ENCODE results near the gene IL1RL2.

The IL1RL2 gene

DNA sequence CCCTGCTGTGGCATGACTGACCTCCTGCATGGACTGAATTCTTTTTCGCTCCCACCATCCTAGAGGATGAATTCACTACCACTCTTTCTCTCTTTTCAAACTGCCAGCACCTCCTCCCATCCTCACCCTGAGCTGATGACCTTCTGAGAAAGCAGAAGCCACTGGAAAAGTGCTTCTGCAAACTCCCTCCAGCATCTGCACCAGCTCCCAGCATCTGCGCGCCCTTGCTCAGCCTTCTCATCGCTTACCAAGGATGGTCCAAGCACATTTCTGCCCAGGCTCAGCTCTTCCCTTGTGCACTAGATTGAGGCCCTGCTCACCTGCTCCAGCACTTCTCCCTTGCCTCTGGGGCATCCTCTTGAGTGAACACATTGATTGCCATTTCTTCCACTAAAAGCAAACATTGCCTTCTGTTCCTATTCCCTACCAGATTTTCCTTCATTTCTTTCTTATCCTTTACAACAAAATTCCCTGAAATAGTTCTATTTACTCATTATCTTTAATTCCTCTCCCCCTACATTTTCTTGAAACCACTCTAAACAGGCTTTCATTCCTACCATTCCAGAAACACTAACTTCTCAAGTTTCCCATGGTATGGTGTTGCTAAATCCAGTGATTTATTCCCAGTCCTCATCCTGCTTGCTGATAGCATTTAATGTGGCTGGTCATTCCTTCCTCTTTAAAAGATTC, 81.8 kb downstream of the IL1RL2 start:
- H3K27ac ChIP-seq = no peak overlapping the region
- no peak overlapping the region for H3K9ac ChIP-seq (ENCODE audit: insufficient read length)
- H3K9me3 ChIP-seq (ENCODE audit: low read depth, low read length) = no peaks in the 10 kb centered on the region
- DNase-seq (ENCODE audit: low read depth, low spot score) = no peak
- H3K36me3 ChIP-seq (ENCODE audit: insufficient read depth, low read length) = no peaks in the 10 kb centered on the region
- TF ChIP-seq FOXP2 (optimal IDR thresholded peaks at IDR 0.05; ENCODE audit: control extremely low read depth, extremely low read length, insufficient read depth) = no peak
- TF ChIP-seq POLR2AphosphoS5 (IDR thresholded peaks at IDR 0.05; ENCODE audit: borderline replicate concordance, low read depth, low read length) = no peak
- no peak for TF ChIP-seq EZH2 (IDR thresholded peaks at IDR 0.05)
- no peak overlapping the region for H3K4me3 ChIP-seq

DNA sequence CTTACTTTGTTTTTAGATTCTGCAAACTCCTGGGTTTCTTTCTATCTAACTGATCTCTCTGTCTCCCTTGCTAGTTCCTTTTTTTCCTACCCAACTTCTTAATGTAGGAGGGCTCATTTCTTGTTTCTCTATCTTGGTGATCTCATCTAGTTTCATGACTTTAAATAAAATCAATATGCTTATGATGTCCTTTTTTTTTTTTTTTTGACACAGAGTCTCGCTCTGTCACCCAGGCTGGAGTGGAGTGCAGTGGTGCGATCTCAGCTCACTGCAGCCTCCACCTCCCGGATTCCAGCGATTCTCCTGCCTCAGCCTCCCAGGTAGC, 82.3 kb downstream of the IL1RL2 start:
- H3K4me3 ChIP-seq = no peak overlapping the region
- no peak for TF ChIP-seq FOXP2 (optimal IDR thresholded peaks at IDR 0.05; ENCODE audit: control extremely low read depth, extremely low read length, insufficient read depth)
- TF ChIP-seq EZH2 (IDR thresholded peaks at IDR 0.05) = no peak
- TF ChIP-seq POLR2AphosphoS5 (IDR thresholded peaks at IDR 0.05; ENCODE audit: borderline replicate concordance, low read depth, low read length) = no peak
- no peaks in the 10 kb centered on the region for H3K36me3 ChIP-seq (ENCODE audit: insufficient read depth, low read length)
- H3K9ac ChIP-seq (ENCODE audit: insufficient read length) = no peak overlapping the region
- no peaks in the 10 kb centered on the region for H3K9me3 ChIP-seq (ENCODE audit: low read depth, low read length)
- no peak for DNase-seq (ENCODE audit: low read depth, low spot score)
- no peak overlapping the region for H3K27ac ChIP-seq

DNA sequence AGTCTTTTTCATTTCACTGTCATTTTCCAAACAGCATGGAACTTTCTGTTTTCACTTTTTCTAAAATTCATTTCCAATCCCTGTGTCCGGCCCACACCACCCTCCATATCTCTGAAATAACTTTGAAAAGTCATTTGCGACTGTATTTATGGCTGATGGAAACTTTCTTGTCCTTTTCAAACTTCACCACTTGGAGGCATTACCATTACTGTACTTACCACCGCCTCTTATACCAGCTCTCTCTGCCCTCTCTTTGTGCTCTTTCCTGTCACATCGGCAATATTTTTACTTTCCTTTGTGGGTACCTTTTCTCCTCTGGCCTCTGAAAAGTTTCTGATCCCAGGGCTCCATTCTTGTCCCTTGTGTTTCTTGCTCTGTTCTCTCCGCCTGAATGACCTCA, 85.0 kb downstream of the IL1RL2 start:
- Histone ChIP-seq H3K36me3 (ENCODE audit: insufficient read depth, low read length) (no peaks in the 10 kb centered on the region), H3K27ac (no peak overlapping the region), H3K9ac (ENCODE audit: insufficient read length) (no peak overlapping the region), H3K4me3 (no peak overlapping the region), H3K9me3 (ENCODE audit: low read depth, low read length) (no peaks in the 10 kb centered on the region)
- TF ChIP-seq POLR2AphosphoS5 (IDR thresholded peaks at IDR 0.05; ENCODE audit: borderline replicate concordance, low read depth, low read length) = no peak
- no peak for TF ChIP-seq FOXP2 (optimal IDR thresholded peaks at IDR 0.05; ENCODE audit: control extremely low read depth, extremely low read length, insufficient read depth)
- TF ChIP-seq EZH2 (IDR thresholded peaks at IDR 0.05) = no peak
- DNase-seq (ENCODE audit: low read depth, low spot score) = no peak

DNA sequence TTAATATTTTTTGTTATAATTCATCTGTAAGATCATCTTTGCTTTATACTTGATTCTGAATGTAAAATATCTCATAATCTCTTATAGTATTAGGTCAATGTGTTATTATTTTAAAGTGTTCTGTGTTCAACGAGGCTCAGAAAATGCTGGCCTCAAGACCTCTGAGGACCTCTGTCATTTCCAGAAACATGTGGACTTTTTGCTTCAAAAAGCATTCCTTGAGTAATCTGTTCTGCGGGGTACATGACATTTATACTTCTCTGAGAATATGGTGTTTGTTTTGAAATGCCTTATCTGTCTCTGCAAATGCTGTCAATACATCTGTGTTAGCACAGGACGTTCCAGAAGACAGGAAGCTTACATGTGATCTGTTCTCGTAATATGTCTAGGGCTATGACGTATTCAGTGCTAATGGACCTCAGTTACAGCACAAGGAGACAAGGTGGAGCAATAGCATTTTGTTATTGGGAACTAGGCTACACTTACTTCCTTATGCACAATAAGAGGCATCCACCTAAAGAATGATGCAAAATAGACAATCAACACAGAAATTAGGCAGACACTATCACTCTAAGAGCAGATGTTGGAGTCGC, 86.9 kb downstream of the IL1RL2 start:
- Histone ChIP-seq H3K27ac (no peak overlapping the region), H3K9me3 (ENCODE audit: low read depth, low read length) (no peaks in the 10 kb centered on the region), H3K36me3 (ENCODE audit: insufficient read depth, low read length) (no peaks in the 10 kb centered on the region), H3K4me3 (no peak overlapping the region), H3K9ac (ENCODE audit: insufficient read length) (no peak overlapping the region)
- TF ChIP-seq FOXP2 (optimal IDR thresholded peaks at IDR 0.05; ENCODE audit: control extremely low read depth, extremely low read length, insufficient read depth) = no peak
- DNase-seq (ENCODE audit: low read depth, low spot score) = no peak

DNA sequence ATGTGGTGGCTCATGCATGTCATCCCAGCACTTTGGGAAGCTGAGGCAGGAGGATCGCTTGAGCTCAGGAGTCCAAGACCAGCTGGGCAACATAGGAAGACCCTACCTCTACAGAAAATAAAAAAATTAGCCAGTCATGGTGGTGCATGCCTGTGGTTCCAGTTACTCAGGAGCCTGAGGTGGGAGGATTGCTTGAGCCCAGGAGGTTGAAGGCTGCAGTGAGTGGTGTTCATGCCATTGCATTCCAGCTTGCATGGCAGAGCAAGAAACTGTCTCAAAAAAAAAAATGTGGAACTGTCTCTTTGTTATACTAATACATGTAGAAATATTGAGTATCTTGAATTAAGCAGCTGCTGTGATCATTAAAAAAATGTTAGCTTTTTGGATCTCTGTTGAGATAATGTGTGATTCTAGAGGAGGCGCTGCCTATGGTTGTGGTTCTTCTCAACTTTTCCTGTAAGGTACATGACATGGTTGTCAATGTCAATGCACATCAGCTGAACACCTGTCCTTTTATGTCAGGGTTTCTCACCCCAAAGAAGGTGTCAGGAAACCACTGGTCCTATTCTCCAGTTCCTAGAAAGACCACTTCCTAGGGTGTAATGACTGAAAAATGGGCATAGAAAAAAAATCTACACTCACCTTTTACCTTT, 89.9 kb downstream of the IL1RL2 start:
- TF ChIP-seq POLR2AphosphoS5 (IDR thresholded peaks at IDR 0.05; ENCODE audit: borderline replicate concordance, low read depth, low read length) (no peak), FOXP2 (optimal IDR thresholded peaks at IDR 0.05; ENCODE audit: control extremely low read depth, extremely low read length, insufficient read depth) (no peak), EZH2 (IDR thresholded peaks at IDR 0.05) (no peak)
- no peak for DNase-seq (ENCODE audit: low read depth, low spot score)
- Histone ChIP-seq H3K27ac (no peak overlapping the region), H3K9me3 (ENCODE audit: low read depth, low read length) (no peaks in the 10 kb centered on the region), H3K9ac (ENCODE audit: insufficient read length) (no peak overlapping the region), H3K36me3 (ENCODE audit: insufficient read depth, low read length) (no peaks in the 10 kb centered on the region), H3K4me3 (no peak overlapping the region)

DNA sequence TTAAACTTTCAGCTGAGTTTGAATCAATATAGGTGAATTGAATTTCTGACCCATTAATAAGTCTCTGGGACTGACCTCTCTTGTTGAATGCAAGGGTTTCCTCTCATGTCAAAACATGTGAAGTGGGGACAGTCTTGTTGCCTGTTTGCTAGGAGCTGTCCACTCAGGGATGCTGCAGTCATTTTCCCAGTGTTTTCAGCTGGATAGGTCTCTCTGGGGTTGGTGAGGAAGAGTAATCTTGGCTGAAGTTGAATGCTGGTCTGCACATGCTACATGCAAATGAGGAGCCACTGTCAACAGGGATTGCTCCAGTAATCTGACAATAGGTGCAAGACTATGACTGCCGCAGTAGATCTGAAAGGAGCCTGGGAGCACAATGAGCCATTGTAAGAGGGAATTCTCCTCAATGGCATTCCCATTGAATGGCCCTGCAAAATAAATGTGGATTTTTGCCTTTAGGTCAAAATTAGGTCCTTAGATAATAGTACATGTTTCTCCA, 90.4 kb downstream of the IL1RL2 start:
- Histone ChIP-seq H3K36me3 (ENCODE audit: insufficient read depth, low read length) (no peaks in the 10 kb centered on the region), H3K27ac (no peak overlapping the region), H3K9me3 (ENCODE audit: low read depth, low read length) (no peaks in the 10 kb centered on the region), H3K4me3 (no peak overlapping the region), H3K9ac (ENCODE audit: insufficient read length) (no peak overlapping the region)
- TF ChIP-seq EZH2 (IDR thresholded peaks at IDR 0.05) (no peak), POLR2AphosphoS5 (IDR thresholded peaks at IDR 0.05; ENCODE audit: borderline replicate concordance, low read depth, low read length) (no peak), FOXP2 (optimal IDR thresholded peaks at IDR 0.05; ENCODE audit: control extremely low read depth, extremely low read length, insufficient read depth) (no peak)
- DNase-seq (ENCODE audit: low read depth, low spot score) = no peak

DNA sequence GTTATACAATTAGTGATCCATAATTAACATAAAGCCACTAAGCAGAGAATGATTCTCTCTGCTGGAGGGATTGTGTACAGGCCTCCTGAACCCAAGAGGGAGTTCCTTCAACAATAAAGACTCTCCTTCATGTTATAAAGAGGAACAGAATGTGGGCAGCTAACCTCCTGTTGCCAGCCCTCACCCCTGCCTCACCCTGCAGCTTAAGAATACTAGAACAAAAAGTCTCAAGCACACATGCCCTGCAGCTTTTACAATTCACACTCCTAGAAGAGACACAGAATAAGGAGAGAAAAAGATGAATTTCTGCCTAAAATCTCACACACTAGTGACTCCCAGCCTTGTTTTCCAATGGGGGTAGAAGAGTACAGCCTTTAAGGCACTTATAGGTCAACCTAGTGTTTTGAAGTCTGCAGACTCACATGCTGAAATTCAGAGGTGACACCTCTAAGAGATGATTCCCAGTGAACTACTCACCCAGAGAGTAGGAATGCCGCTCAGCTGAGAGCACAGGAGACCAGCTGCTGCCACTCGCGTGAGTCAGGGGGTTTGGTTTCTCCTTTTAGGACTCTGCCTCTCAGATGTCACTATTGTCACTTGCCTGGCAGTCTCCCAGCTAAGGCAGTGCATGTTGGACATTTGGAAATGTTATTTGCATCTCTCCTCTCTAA, 92.0 kb downstream of the IL1RL2 start:
- Histone ChIP-seq H3K9me3 (ENCODE audit: low read depth, low read length) (no peaks in the 10 kb centered on the region), H3K36me3 (ENCODE audit: insufficient read depth, low read length) (no peaks in the 10 kb centered on the region), H3K9ac (ENCODE audit: insufficient read length) (no peak overlapping the region), H3K4me3 (no peak overlapping the region), H3K27ac (no peak overlapping the region)
- DNase-seq (ENCODE audit: low read depth, low spot score) = no peak
- TF ChIP-seq FOXP2 (optimal IDR thresholded peaks at IDR 0.05; ENCODE audit: control extremely low read depth, extremely low read length, insufficient read depth) = no peak
- TF ChIP-seq POLR2AphosphoS5 (IDR thresholded peaks at IDR 0.05; ENCODE audit: borderline replicate concordance, low read depth, low read length) = no peak
- no peak for TF ChIP-seq EZH2 (IDR thresholded peaks at IDR 0.05)

DNA sequence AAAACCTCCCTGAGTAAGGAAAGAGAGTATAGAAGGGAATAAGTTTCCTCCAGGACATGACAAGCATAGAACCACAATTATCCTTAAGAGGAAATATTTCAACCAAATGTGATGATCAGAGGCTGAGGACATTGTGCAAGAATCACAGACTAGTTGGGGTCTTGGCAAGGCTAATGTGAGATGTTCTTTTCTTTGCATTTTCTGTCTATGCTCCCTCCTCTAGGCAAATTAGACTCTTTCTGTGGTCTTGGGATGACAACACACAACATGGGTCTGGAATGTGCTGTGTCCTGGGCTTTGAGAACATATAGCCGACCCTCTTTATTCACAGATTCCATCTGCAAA, 92.5 kb downstream of the IL1RL2 start:
- Histone ChIP-seq H3K9me3 (ENCODE audit: low read depth, low read length) (no peaks in the 10 kb centered on the region), H3K4me3 (no peak overlapping the region), H3K9ac (ENCODE audit: insufficient read length) (no peak overlapping the region), H3K36me3 (ENCODE audit: insufficient read depth, low read length) (no peaks in the 10 kb centered on the region), H3K27ac (no peak overlapping the region)
- TF ChIP-seq POLR2AphosphoS5 (IDR thresholded peaks at IDR 0.05; ENCODE audit: borderline replicate concordance, low read depth, low read length) (no peak), FOXP2 (optimal IDR thresholded peaks at IDR 0.05; ENCODE audit: control extremely low read depth, extremely low read length, insufficient read depth) (no peak), EZH2 (IDR thresholded peaks at IDR 0.05) (no peak)
- no peak for DNase-seq (ENCODE audit: low read depth, low spot score)
